PFSK-1 (cell line): Measurements from ENCODE around the gene LIMS2.

ENCODE experiments used
- FOXP2 ChIP-seq: optimal IDR thresholded peaks from 2 replicates; pipeline ENCODE3; 2011; ENCODE audit warnings: borderline replicate concordance, control low read depth, inconsistent platforms; ENCODE audit not compliant: insufficient read depth; ENCODE audit errors: extremely low read length, extremely low read depth
- POLR2AphosphoS5 ChIP-seq: IDR thresholded peaks from 2 replicates; pipeline ENCODE4 v1.6.1; 2012; ENCODE audit warnings: low read depth, mild to moderate bottlenecking, control low read depth, low read length, moderate library complexity
- SIN3A ChIP-seq: IDR thresholded peaks from 2 replicates; pipeline ENCODE4 v1.6.1; 2012; ENCODE audit warnings: mild to moderate bottlenecking, low read length, moderate library complexity, borderline replicate concordance; ENCODE audit not compliant: insufficient read depth
- TAF1 ChIP-seq: IDR thresholded peaks from 2 replicates; pipeline ENCODE4 v1.6.1; 2012; ENCODE audit warnings: low read length, control low read depth, borderline replicate concordance; ENCODE audit not compliant: insufficient read depth
- TF ChIP-seq, protein P1 (sequence below), 2 experiments: IDR thresholded peaks; 2 replicates each; pipeline versions ENCODE4 v1.6.1 to v1.8.0; 2011 to 2012; ENCODE audit warnings: low read depth in 2 of 2, low read length in 2 of 2, control low read depth in 1 of 2, inconsistent platforms in 1 of 2, mild to moderate bottlenecking in 1 of 2, moderate library complexity in 1 of 2; ENCODE audit not compliant: insufficient read depth in 1 of 2

Gene LIMS2

GRCh38 chr2:127665267-127665893, 9.9 kb downstream of the LIMS2 start:
- TF ChIP-seq TAF1: no peak
- TF ChIP-seq, protein P1, sequence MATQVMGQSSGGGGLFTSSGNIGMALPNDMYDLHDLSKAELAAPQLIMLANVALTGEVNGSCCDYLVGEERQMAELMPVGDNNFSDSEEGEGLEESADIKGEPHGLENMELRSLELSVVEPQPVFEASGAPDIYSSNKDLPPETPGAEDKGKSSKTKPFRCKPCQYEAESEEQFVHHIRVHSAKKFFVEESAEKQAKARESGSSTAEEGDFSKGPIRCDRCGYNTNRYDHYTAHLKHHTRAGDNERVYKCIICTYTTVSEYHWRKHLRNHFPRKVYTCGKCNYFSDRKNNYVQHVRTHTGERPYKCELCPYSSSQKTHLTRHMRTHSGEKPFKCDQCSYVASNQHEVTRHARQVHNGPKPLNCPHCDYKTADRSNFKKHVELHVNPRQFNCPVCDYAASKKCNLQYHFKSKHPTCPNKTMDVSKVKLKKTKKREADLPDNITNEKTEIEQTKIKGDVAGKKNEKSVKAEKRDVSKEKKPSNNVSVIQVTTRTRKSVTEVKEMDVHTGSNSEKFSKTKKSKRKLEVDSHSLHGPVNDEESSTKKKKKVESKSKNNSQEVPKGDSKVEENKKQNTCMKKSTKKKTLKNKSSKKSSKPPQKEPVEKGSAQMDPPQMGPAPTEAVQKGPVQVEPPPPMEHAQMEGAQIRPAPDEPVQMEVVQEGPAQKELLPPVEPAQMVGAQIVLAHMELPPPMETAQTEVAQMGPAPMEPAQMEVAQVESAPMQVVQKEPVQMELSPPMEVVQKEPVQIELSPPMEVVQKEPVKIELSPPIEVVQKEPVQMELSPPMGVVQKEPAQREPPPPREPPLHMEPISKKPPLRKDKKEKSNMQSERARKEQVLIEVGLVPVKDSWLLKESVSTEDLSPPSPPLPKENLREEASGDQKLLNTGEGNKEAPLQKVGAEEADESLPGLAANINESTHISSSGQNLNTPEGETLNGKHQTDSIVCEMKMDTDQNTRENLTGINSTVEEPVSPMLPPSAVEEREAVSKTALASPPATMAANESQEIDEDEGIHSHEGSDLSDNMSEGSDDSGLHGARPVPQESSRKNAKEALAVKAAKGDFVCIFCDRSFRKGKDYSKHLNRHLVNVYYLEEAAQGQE (IDR thresholded peaks at IDR 0.05; ENCODE audit: insufficient read depth in 1 of 2, low read depth in 2 of 2, low read length in 2 of 2): no peak
- TF ChIP-seq SIN3A: no peak
- TF ChIP-seq FOXP2: no peak
- no peak for TF ChIP-seq POLR2AphosphoS5

DNA sequence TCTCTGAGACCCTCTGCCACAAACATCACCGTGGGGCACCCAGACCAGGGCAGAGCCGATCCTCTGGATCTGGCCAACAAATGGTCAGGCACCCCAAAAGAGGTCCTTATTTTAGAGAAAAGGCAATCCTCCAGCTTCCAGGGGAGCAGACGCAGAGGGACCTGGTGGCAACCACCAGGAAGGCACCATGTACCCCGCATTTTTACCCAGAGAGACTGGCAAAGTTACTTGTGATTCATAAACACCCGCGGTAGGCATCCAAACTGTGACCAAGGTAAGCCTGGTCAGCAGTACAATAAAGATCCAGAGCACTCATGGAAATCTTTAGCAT, 10.5 kb downstream of the LIMS2 start:
- TF ChIP-seq, protein P1 (IDR thresholded peaks at IDR 0.05; ENCODE audit: insufficient read depth in 1 of 2, low read depth in 2 of 2, low read length in 2 of 2): no peak
- TF ChIP-seq POLR2AphosphoS5 (no peak), TAF1 (no peak), SIN3A (no peak), FOXP2 (no peak)

- TF ChIP-seq, protein P1 (IDR thresholded peaks at IDR 0.05; ENCODE audit: insufficient read depth in 1 of 2, low read depth in 2 of 2, low read length in 2 of 2): no peak
- TF ChIP-seq SIN3A: no peak
- TF ChIP-seq FOXP2: no peak
- TF ChIP-seq POLR2AphosphoS5: no peak
- no peak for TF ChIP-seq TAF1
These were observed 11.1 kb downstream of the LIMS2 start for GRCh38 chr2:127664065-127664894.

GRCh38 chr2:127663566-127664064, 11.7 kb downstream of the LIMS2 start:
- TF ChIP-seq, protein P1 (IDR thresholded peaks at IDR 0.05; ENCODE audit: insufficient read depth in 1 of 2, low read depth in 2 of 2, low read length in 2 of 2): no peak
- TF ChIP-seq POLR2AphosphoS5: no peak
- no peak for TF ChIP-seq SIN3A
- TF ChIP-seq FOXP2: no peak
- TF ChIP-seq TAF1: no peak
